HEK293 (cell line): ENCODE data around the gene ELOVL6.

Experiments used
- CTCF ChIA-PET: fragments of 350-600 bp; formaldehyde crosslinking; extraction: SDS; loops from one replicate; lab custom pipeline; 2021; ENCODE audit warnings: antibody characterized with exemption; lab: Yijun Ruan, JAX
- POLR2A ChIA-PET: fragments of 300-600 bp; formaldehyde crosslinking; extraction: SDS; loops from one replicate; lab custom pipeline; 2020; ENCODE audit warnings: antibody characterized with exemption, inconsistent platforms; lab: Yijun Ruan, JAX
- H3K27ac ChIP-seq: fragments of 200-500 bp; sonication (Bioruptor generic); 2 replicates; pipeline ENCODE4 v1.5.1; 2014; ENCODE audit warnings: low read depth, low read length, control low read depth, inconsistent platforms; ENCODE audit errors: extremely low read depth
- H3K36me3 ChIP-seq, 2 experiments: fragments of 200-500 bp in 1 of 2; sonication (Bioruptor generic) in 1 of 2; 1 replicate in 1 of 2; 2 replicates in 1 of 2; pipeline ENCODE4 v1.5.1; 2014 to 2017; ENCODE audit warnings: inconsistent platforms in 2 of 2, low read length in 2 of 2; ENCODE audit not compliant: control insufficient read depth in 2 of 2, insufficient read depth in 1 of 2
- H3K4me1 ChIP-seq: fragments of 200-500 bp; sonication (Bioruptor generic); 2 replicates; pipeline ENCODE4 v1.5.1; 2014; ENCODE audit warnings: mild to moderate bottlenecking, low read length, inconsistent platforms; ENCODE audit not compliant: control insufficient read depth, insufficient read depth
- H3K4me3 ChIP-seq: 2 replicates; pipeline ENCODE4 v1.5.1; 2011; ENCODE audit warnings: low read depth, mild to moderate bottlenecking, control low read depth, low read length, moderate library complexity
- H3K9me3 ChIP-seq: fragments of 200-500 bp; sonication (Bioruptor generic); 2 replicates; pipeline ENCODE4 v1.5.1; 2014; ENCODE audit warnings: low read depth, low read length, inconsistent platforms; ENCODE audit not compliant: control insufficient read depth, insufficient read depth
- ELK4 ChIP-seq: IDR thresholded peaks from 2 replicates; pipeline ENCODE4 v1.6.1; 2011; ENCODE audit warnings: mild to moderate bottlenecking, low read depth, low read length, borderline replicate concordance
- KLF7 ChIP-seq: fragments of 450-650 bp; formaldehyde crosslinking; IDR thresholded peaks from 2 replicates; pipeline ENCODE4 v1.5.1; 2016; ENCODE audit warnings: missing biosample characterization, missing genetic modification characterization, borderline replicate concordance
- MEIS1 ChIP-seq: sonication (generic); formaldehyde crosslinking; IDR thresholded peaks from 2 replicates; pipeline ENCODE4 v1.8.1; 2022; ENCODE audit warnings: missing genetic modification reagents, mild to moderate bottlenecking, borderline replicate concordance
- PRDM6 ChIP-seq: fragments of 450-650 bp; formaldehyde crosslinking; IDR thresholded peaks from 2 replicates; pipeline ENCODE4 v1.5.1; 2017; ENCODE audit warnings: missing biosample characterization, missing genetic modification characterization
- SCRT1 ChIP-seq: fragments of 450-650 bp; formaldehyde crosslinking; IDR thresholded peaks from 2 replicates; pipeline ENCODE4 v1.5.1; 2016; ENCODE audit warnings: missing biosample characterization, missing genetic modification characterization, borderline replicate concordance
- SCRT2 ChIP-seq: fragments of 450-650 bp; formaldehyde crosslinking; IDR thresholded peaks from 2 replicates; pipeline ENCODE4 v1.5.1; 2016; ENCODE audit warnings: missing biosample characterization, missing genetic modification characterization
- YY2 ChIP-seq: fragments of 450-650 bp; formaldehyde crosslinking; IDR thresholded peaks from 2 replicates; pipeline ENCODE4 v1.5.1; 2016; ENCODE audit warnings: missing biosample characterization, missing genetic modification characterization
- ZBTB20 ChIP-seq: fragments of 450-650 bp; formaldehyde crosslinking; IDR thresholded peaks from 2 replicates; pipeline ENCODE4 v1.5.1; 2016; ENCODE audit warnings: missing biosample characterization, missing genetic modification characterization
- ZBTB48 ChIP-seq: fragments of 450-650 bp; formaldehyde crosslinking; IDR thresholded peaks from 2 replicates; pipeline ENCODE4 v1.5.1; 2016; ENCODE audit warnings: missing biosample characterization, missing genetic modification characterization
- ZBTB8A ChIP-seq: fragments of 450-650 bp; formaldehyde crosslinking; IDR thresholded peaks from 2 replicates; pipeline ENCODE4 v1.5.1; 2016; ENCODE audit warnings: missing biosample characterization, missing genetic modification characterization
- ZFP69B ChIP-seq: fragments of 450-650 bp; formaldehyde crosslinking; IDR thresholded peaks from 2 replicates; pipeline ENCODE4 v1.5.1; 2016; ENCODE audit warnings: missing biosample characterization, missing genetic modification characterization
- ZNF114 ChIP-seq: fragments of 450-650 bp; formaldehyde crosslinking; IDR thresholded peaks from 2 replicates; pipeline ENCODE4 v1.5.0; 2017; ENCODE audit warnings: missing biosample characterization, missing genetic modification characterization
- ZNF133 ChIP-seq: fragments of 450-650 bp; formaldehyde crosslinking; IDR thresholded peaks from 2 replicates; pipeline ENCODE4 v1.5.1; 2016; ENCODE audit warnings: missing biosample characterization, missing genetic modification characterization
- ZNF169 ChIP-seq: fragments of 450-650 bp; formaldehyde crosslinking; IDR thresholded peaks from 2 replicates; pipeline ENCODE4 v1.5.1; 2016; ENCODE audit warnings: missing biosample characterization, missing genetic modification characterization
- ZNF19 ChIP-seq: fragments of 450-650 bp; formaldehyde crosslinking; IDR thresholded peaks from 2 replicates; pipeline ENCODE4; 2016; ENCODE audit warnings: missing biosample characterization, missing genetic modification characterization, low read depth
- ZNF391 ChIP-seq: fragments of 450-650 bp; formaldehyde crosslinking; IDR thresholded peaks from 2 replicates; pipeline ENCODE4 v1.5.1; 2016; ENCODE audit warnings: low read depth, missing biosample characterization, missing genetic modification characterization, borderline replicate concordance
- ZNF398 ChIP-seq: fragments of 450-650 bp; formaldehyde crosslinking; IDR thresholded peaks from 2 replicates; pipeline ENCODE4 v1.5.1; 2017; ENCODE audit warnings: missing biosample characterization, missing genetic modification characterization
- ZNF416 ChIP-seq: fragments of 450-650 bp; formaldehyde crosslinking; IDR thresholded peaks from 2 replicates; pipeline ENCODE4 v1.5.1; 2016; ENCODE audit warnings: missing biosample characterization, missing genetic modification characterization
- ZNF426 ChIP-seq: fragments of 450-650 bp; formaldehyde crosslinking; IDR thresholded peaks from 2 replicates; pipeline ENCODE4 v1.5.1; 2017; ENCODE audit warnings: missing biosample characterization, missing genetic modification characterization, mild to moderate bottlenecking, inconsistent platforms, moderate library complexity
- ZNF449 ChIP-seq: fragments of 450-650 bp; formaldehyde crosslinking; IDR thresholded peaks from 2 replicates; pipeline ENCODE4 v1.5.1; 2017; ENCODE audit warnings: missing biosample characterization, mild to moderate bottlenecking, missing genetic modification characterization, moderate library complexity
- ZNF510 ChIP-seq: fragments of 450-650 bp; formaldehyde crosslinking; IDR thresholded peaks from 2 replicates; pipeline ENCODE4 v1.5.1; 2018; ENCODE audit warnings: mild to moderate bottlenecking, missing genetic modification characterization, missing biosample characterization; ENCODE audit not compliant: insufficient replicate concordance
- ZNF549 ChIP-seq: fragments of 450-650 bp; IDR thresholded peaks from 2 replicates; pipeline ENCODE4 v1.5.1; 2018; ENCODE audit warnings: missing biosample characterization, missing genetic modification characterization, mild to moderate bottlenecking, inconsistent platforms, moderate library complexity
- ZNF596 ChIP-seq: fragments of 450-650 bp; IDR thresholded peaks from 2 replicates; pipeline ENCODE4 v1.5.0; 2018; ENCODE audit warnings: missing biosample characterization, mild to moderate bottlenecking, missing genetic modification characterization, moderate library complexity
- ZNF621 ChIP-seq: fragments of 450-650 bp; formaldehyde crosslinking; IDR thresholded peaks from 2 replicates; pipeline ENCODE4 v1.5.1; 2017; ENCODE audit warnings: missing biosample characterization, missing genetic modification characterization
- ZSCAN30 ChIP-seq: fragments of 450-650 bp; IDR thresholded peaks from 2 replicates; pipeline ENCODE4 v1.5.1; 2018; ENCODE audit warnings: missing biosample characterization, mild to moderate bottlenecking, missing genetic modification characterization, moderate library complexity
- ZXDB ChIP-seq: fragments of 450-650 bp; formaldehyde crosslinking; IDR thresholded peaks from 2 replicates; pipeline ENCODE4 v1.5.1; 2016; ENCODE audit warnings: missing biosample characterization, missing genetic modification characterization

Gene ELOVL6

GRCh38 chr4:110068248-110068647 lies 130.2 kb downstream of the ELOVL6 start (continued):
- TF ChIP-seq ZNF169 (tag by site-specific recombination) (no peak), ZBTB8A (tag by site-specific recombination) (no peak), ZNF416 (tag by site-specific recombination) (no peak), ZNF549 (tag by site-specific recombination) (no peak), ZNF596 (tag by site-specific recombination) (no peak), ZNF114 (tag by site-specific recombination) (no peak), ZFP69B (tag by site-specific recombination) (no peak), ZNF510 (tag by site-specific recombination) (no peak), ZBTB48 (tag by site-specific recombination) (no peak)

GRCh38 chr4:110064934-110065333 lies 133.5 kb downstream of the ELOVL6 start:
- Histone ChIP-seq H3K4me3 (no peak overlapping the region), H3K9me3 (no peaks in the 10 kb centered on the region), H3K4me1 (no peaks in the 10 kb centered on the region), H3K27ac (no peak overlapping the region), H3K36me3 (no peaks in the 10 kb centered on the region)
- ChIA-PET CTCF (interaction anchor here (0.6 to 1.2 kb wide), 3 partner anchors 15 to 827 kb away, joined by 3 to 5 read pairs (median 5); no protein-coding TSS in a partner anchor), POLR2A (no interaction called here)
- TF ChIP-seq ZNF19 (tag by site-specific recombination), result no peak
- TF ChIP-seq ZNF391 (tag by site-specific recombination), result no peak
- TF ChIP-seq ZNF621 (tag by site-specific recombination), result no peak
- TF ChIP-seq SCRT2 (tag by site-specific recombination), result no peak
- TF ChIP-seq ZNF133 (tag by site-specific recombination), result no peak
- no peak for TF ChIP-seq ZXDB (tag by site-specific recombination)
- no peak for TF ChIP-seq ZBTB20 (tag by site-specific recombination)
- no peak for TF ChIP-seq YY2 (tag by site-specific recombination)
- no peak for TF ChIP-seq KLF7
- TF ChIP-seq PRDM6, result no peak
- TF ChIP-seq ELK4, result no peak

- Histone ChIP-seq H3K27ac (no peak overlapping the region), H3K4me1 (no peaks in the 10 kb centered on the region), H3K9me3 (no peaks in the 10 kb centered on the region), H3K36me3 (no peaks in the 10 kb centered on the region), H3K4me3 (no peak overlapping the region)
- POLR2A ChIA-PET, result no interaction called here
- no peak for TF ChIP-seq ZNF19 (tag by site-specific recombination)
- CTCF ChIA-PET, result interaction anchor here (0.6 to 1.2 kb wide), 2 partner anchors 15 to 827 kb away, joined by 5 read pairs; no protein-coding TSS in a partner anchor
Observed at GRCh38 chr4:110064295-110064694, 134.1 kb downstream of the ELOVL6 start.

- no peak overlapping the region for H3K27ac ChIP-seq
- ChIA-PET CTCF (interaction anchor here (1.1 to 2.1 kb wide), 2 partner anchors 10 to 13 kb away, joined by 6 to 9 read pairs; no protein-coding TSS in a partner anchor), POLR2A (no interaction called here)
- H3K4me1 ChIP-seq, result no peaks in the 10 kb centered on the region
- H3K9me3 ChIP-seq, result no peaks in the 10 kb centered on the region
- no peak overlapping the region for H3K4me3 ChIP-seq
- H3K36me3 ChIP-seq, result no peaks in the 10 kb centered on the region
- TF ChIP-seq KLF7, result no peak
- TF ChIP-seq ZNF426 (tag by site-specific recombination), result no peak
- TF ChIP-seq ZNF398 (tag by site-specific recombination), result no peak
- TF ChIP-seq ZNF449 (tag by site-specific recombination), result no peak
- TF ChIP-seq SCRT1 (tag by site-specific recombination), result no peak
- TF ChIP-seq MEIS1 (CRISPR knock-in tag), result no peak
- no peak for TF ChIP-seq ZSCAN30 (tag by site-specific recombination)
Observed at GRCh38 chr4:110062166-110062565, 136.2 kb downstream of the ELOVL6 start.
